Endodermal cell (in vitro differentiated cells): Measurements from ENCODE around the gene WDR38. TPM values are rescaled to one million over a fixed set of nuclear protein-coding genes. Genes with fewer than 3 reads are reported as not detected.
A peak's percentile ranks its signal among the peaks of the same experiment; 100 is the strongest.

Experiments used
- DNase-seq: peaks from one replicate; pipeline ENCODE4 v3.0.0-alpha.2; 2017
- H3K27ac ChIP-seq: 2 replicates; pipeline ENCODE4 v1.5.1; 2013; ENCODE audit warnings: mild to moderate bottlenecking, low read depth, low read length, moderate library complexity
- H3K27me3 ChIP-seq: 2 replicates; pipeline ENCODE4 v1.6.1; 2013; ENCODE audit warnings: mild to moderate bottlenecking, low read length, moderate library complexity; ENCODE audit not compliant: insufficient read depth, control insufficient read depth, poor library complexity, severe bottlenecking
- H3K36me3 ChIP-seq: 2 replicates; pipeline ENCODE4 v1.7.0; 2013; ENCODE audit warnings: mild to moderate bottlenecking, low read length, moderate library complexity; ENCODE audit not compliant: control insufficient read depth, insufficient read depth
- H3K4me1 ChIP-seq: one replicate; pipeline ENCODE4 v1.7.0; 2013; ENCODE audit warnings: low read length; ENCODE audit not compliant: control insufficient read depth, insufficient read depth
- H3K4me3 ChIP-seq: 2 replicates; pipeline ENCODE4 v1.5.1; 2013; ENCODE audit warnings: mild to moderate bottlenecking, low read length, moderate library complexity
- H3K9ac ChIP-seq: 2 replicates; pipeline ENCODE4 v1.6.1; 2013; ENCODE audit warnings: mild to moderate bottlenecking, low read length, moderate library complexity; ENCODE audit not compliant: poor library complexity, severe bottlenecking; ENCODE audit errors: extremely low read depth
- H3K9me3 ChIP-seq: 2 replicates; pipeline ENCODE4 v1.6.1; 2013; ENCODE audit warnings: mild to moderate bottlenecking, low read length, moderate library complexity; ENCODE audit not compliant: control insufficient read depth
- H3K27ac Mint-ChIP-seq: 2 replicates; pipeline ENCODE4 v1.8.0; 2020; ENCODE audit warnings: mixed read lengths
- H3K27me3 Mint-ChIP-seq: 2 replicates; pipeline ENCODE4 v1.8.0; 2021; ENCODE audit warnings: mild to moderate bottlenecking, mixed read lengths; ENCODE audit not compliant: insufficient read depth
- H3K36me3 Mint-ChIP-seq: 2 replicates; pipeline ENCODE4 v1.8.0; 2020; ENCODE audit warnings: low read depth, mixed read lengths
- H3K4me1 Mint-ChIP-seq: 2 replicates; pipeline ENCODE4 v1.8.0; 2020; ENCODE audit warnings: mixed read lengths
- H3K4me3 Mint-ChIP-seq: 2 replicates; pipeline ENCODE4 v1.8.0; 2020; ENCODE audit warnings: mild to moderate bottlenecking, moderate library complexity, mixed read lengths
- H3K9me3 Mint-ChIP-seq: 2 replicates; pipeline ENCODE4 v1.8.0; 2020; ENCODE audit warnings: mild to moderate bottlenecking, mixed read lengths
- CTCF ChIP-seq: fragments of 200-600 bp; sonication (generic); conservative IDR thresholded peaks from 2 replicates; pipeline ENCODE4 v1.5.0; 2021; ENCODE audit warnings: antibody characterized with exemption, mild to moderate bottlenecking
- WGBS, 2 experiments: methylation state at CpG; one replicate each; pipeline versions ENCODE4 v1.1.5 to v1.1.7; 2013; ENCODE audit warnings: missing lambda C conversion rate in 2 of 2, mixed read lengths in 1 of 2; ENCODE audit not compliant: insufficient coverage in 1 of 2, insufficient read length in 1 of 2; 5-methylcytosine and 5-hydroxymethylcytosine counted together
- total RNA-seq, 2 donors: library from RNA; stranded (reverse); fragmentation: NEBNext Ultra II Directional in 1 of 2; extraction: Animal tissue kit (Norgen Biotek cat#: 25700) in 1 of 2; gene quantifications; 2 replicates in 1 of 2; 3 replicates in 1 of 2; pipeline ENCODE4 v1.2.1, GENCODE V29; 2021

WDR38 gene
- total RNA-seq, 2 donors from 2014 or later = not detected

DNA sequence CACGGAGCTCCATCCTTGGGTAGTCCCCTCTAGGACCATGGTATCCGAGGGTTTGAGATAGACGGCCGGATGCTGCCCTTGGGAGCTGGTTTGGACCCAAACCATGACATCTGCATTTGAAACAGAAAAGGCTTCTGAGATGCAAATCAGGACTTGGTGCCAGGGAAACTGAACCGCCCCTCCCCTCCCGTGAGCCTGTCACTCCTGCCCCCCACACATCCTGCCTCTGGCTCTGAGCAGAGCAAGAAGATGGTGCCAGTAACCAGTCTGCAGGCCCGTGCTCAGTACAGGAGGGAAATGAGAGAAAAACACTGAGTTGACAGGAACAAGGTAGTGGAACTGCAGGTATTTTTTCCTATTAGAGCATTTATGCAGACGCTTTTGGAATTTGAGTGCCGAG, 27.2 kb downstream of the WDR38 start:
- peaks cover 43% of the 10 kb centered on the region for H3K36me3 Mint-ChIP-seq
- H3K27me3 Mint-ChIP-seq = no peaks in the 10 kb centered on the region
- Histone ChIP-seq H3K9ac (no peak overlapping the region), H3K4me3 (no peak overlapping the region), H3K27me3 (no peaks in the 10 kb centered on the region), H3K36me3 (peaks cover 35% of the 10 kb centered on the region), H3K4me1 (peaks cover 2% of the 10 kb centered on the region), H3K27ac (no peak overlapping the region), H3K9me3 (no peaks in the 10 kb centered on the region)
- H3K4me1 Mint-ChIP-seq = peaks cover 9% of the 10 kb centered on the region
- H3K4me3 Mint-ChIP-seq = no peak overlapping the region
- H3K27ac Mint-ChIP-seq = no peak overlapping the region
- no peak for TF ChIP-seq CTCF
- WGBS, 2 experiments = 56 to 61% methylated on average over 4 to 9 of the region's 9 CpGs
- peak; percentile 80 for DNase-seq
- no peaks in the 10 kb centered on the region for H3K9me3 Mint-ChIP-seq

GRCh38 chr9:124881138-124881743, 28.0 kb downstream of the WDR38 start:
- H3K9ac ChIP-seq = no peak overlapping the region

GRCh38 chr9:124882231-124882630, 29.0 kb downstream of the WDR38 start:
- H3K4me3 Mint-ChIP-seq = no peak overlapping the region
- Histone ChIP-seq H3K36me3 (peaks cover 23% of the 10 kb centered on the region), H3K9ac (no peak overlapping the region), H3K9me3 (no peaks in the 10 kb centered on the region), H3K27me3 (no peaks in the 10 kb centered on the region), H3K4me3 (no peak overlapping the region), H3K4me1 (peaks cover 2% of the 10 kb centered on the region), H3K27ac (no peak overlapping the region)
- TF ChIP-seq CTCF = no peak
- 81 to 82% methylated on average over 11 to 13 of the region's 13 CpGs for WGBS, 2 experiments
- peaks cover 9% of the 10 kb centered on the region for H3K4me1 Mint-ChIP-seq
- no peak overlapping the region for H3K27ac Mint-ChIP-seq
- no peaks in the 10 kb centered on the region for H3K27me3 Mint-ChIP-seq
- peaks cover 35% of the 10 kb centered on the region for H3K36me3 Mint-ChIP-seq
- H3K9me3 Mint-ChIP-seq = no peaks in the 10 kb centered on the region
- no peak for DNase-seq

More at GRCh38 chr9:124881138-124881743, 28.0 kb downstream of the WDR38 start:
- WGBS, 2 experiments = 94% methylated on average over 8 to 16 of the region's 16 CpGs
- no peak for DNase-seq
- TF ChIP-seq CTCF = no peak
- Mint-ChIP-seq H3K4me3 (no peak overlapping the region), H3K4me1 (peaks cover 9% of the 10 kb centered on the region), H3K27me3 (no peaks in the 10 kb centered on the region), H3K36me3 (peaks cover 41% of the 10 kb centered on the region), H3K27ac (no peak overlapping the region), H3K9me3 (no peaks in the 10 kb centered on the region)
- H3K9me3 ChIP-seq = no peaks in the 10 kb centered on the region
- H3K4me3 ChIP-seq = no peak overlapping the region
- no peak overlapping the region for H3K27ac ChIP-seq
- H3K4me1 ChIP-seq = peaks cover 2% of the 10 kb centered on the region
- H3K36me3 ChIP-seq = peaks cover 31% of the 10 kb centered on the region
- H3K27me3 ChIP-seq = no peaks in the 10 kb centered on the region
